A673 (cell line): ENCODE results near the gene DLEC1. TPM values are rescaled to one million over a fixed set of nuclear protein-coding genes. Genes with fewer than 3 reads are reported as not detected.
"Not testable (repeated sequence)": the region's sequence is repeated elsewhere in the genome, so short reads cannot be mapped to it uniquely, and the experiment has no call there.

Experiments
- BruUV-seq: library from RNA; stranded (reverse); fragments of 400-500 nt; replicated peaks from 2 replicates; lab custom pipeline; 2021; lab: Mats Ljungman, UMichigan
- CTCF ChIA-PET: fragments of 300-600 bp; sonication (Branson Sonifier 250); formaldehyde crosslinking; loops from one replicate; lab custom pipeline; 2022; ENCODE audit warnings: antibody characterized with exemption; lab: Charles Lee
- POLR2A ChIA-PET: fragments of 300-600 bp; sonication (Branson Sonifier 250); formaldehyde crosslinking; loops from one replicate; lab custom pipeline; 2022; ENCODE audit warnings: antibody characterized with exemption; ENCODE audit not compliant: low non-redundant PET; lab: Charles Lee
- DNase-seq: peaks from one replicate; pipeline ENCODE4 v3.0.0-alpha.2; 2015; ENCODE audit warnings: low spot score
- H3K27ac ChIP-seq: fragments of 200-600 bp; sonication (generic); 2 replicates; pipeline ENCODE4 v1.5.1; 2016; ENCODE audit warnings: mixed run types, low read depth, mild to moderate bottlenecking, mixed read lengths, antibody characterized with exemption, low read length; ENCODE audit not compliant: poor library complexity, severe bottlenecking
- H3K27me3 ChIP-seq: fragments of 200-600 bp; sonication (generic); replicated peaks from 2 replicates; pipeline ENCODE4 v1.6.1; 2017; ENCODE audit warnings: mixed run types, low read depth, mild to moderate bottlenecking, mixed read lengths, antibody characterized with exemption, low read length; ENCODE audit not compliant: insufficient read depth, poor library complexity
- H3K36me3 ChIP-seq: fragments of 200-600 bp; sonication (generic); 2 replicates; pipeline ENCODE4 v1.6.1; 2016; ENCODE audit warnings: mixed run types, mild to moderate bottlenecking, mixed read lengths, antibody characterized with exemption, low read length; ENCODE audit not compliant: insufficient read depth, poor library complexity, severe bottlenecking
- H3K4me1 ChIP-seq: fragments of 200-600 bp; sonication (generic); 2 replicates; pipeline ENCODE4 v1.6.1; 2017; ENCODE audit warnings: mixed run types, mild to moderate bottlenecking, mixed read lengths, antibody characterized with exemption, low read length; ENCODE audit not compliant: insufficient read depth, poor library complexity, severe bottlenecking
- H3K4me3 ChIP-seq: fragments of 200-600 bp; sonication (generic); 2 replicates; pipeline ENCODE4 v1.5.1; 2016; ENCODE audit warnings: low read depth, mixed run types, mild to moderate bottlenecking, mixed read lengths, low read length; ENCODE audit not compliant: poor library complexity, severe bottlenecking
- H3K9me3 ChIP-seq: fragments of 200-600 bp; sonication (generic); 2 replicates; pipeline ENCODE4 v1.6.1; 2016; ENCODE audit warnings: mixed run types, low read depth, mild to moderate bottlenecking, mixed read lengths, antibody characterized with exemption, low read length; ENCODE audit not compliant: poor library complexity, severe bottlenecking
- EZH2 ChIP-seq: fragments of 200-600 bp; sonication (generic); IDR thresholded peaks from 2 replicates; pipeline ENCODE4 v1.6.1; 2017; ENCODE audit warnings: borderline replicate concordance, low read depth, mild to moderate bottlenecking, mixed read lengths, antibody characterized with exemption, low read length; ENCODE audit not compliant: poor library complexity, severe bottlenecking
- intact Hi-C: fragments of 100-400 bp; cut with micrococcal nuclease; formaldehyde crosslinking; loops from one replicate; pipeline ENCODE4 v1.10.0; 2022; ENCODE audit not compliant: unreplicated experiment
- total RNA-seq: library from RNA; stranded (reverse); gene quantifications from 2 replicates; pipeline ENCODE4 v1.2.3, GENCODE V29; 2021
- TF ChIP-seq, protein P1 (sequence below): fragments of 300-800, 200-600 bp; sonication (generic); conservative IDR thresholded peaks from 2 replicates; pipeline ENCODE4 v1.5.1; 2017; ENCODE audit warnings: low read depth, mild to moderate bottlenecking, antibody characterized with exemption, low read length, moderate library complexity, mixed read lengths

DLEC1 gene
- total RNA-seq, 1 experiment from 2014 or later = not detected

DNA sequence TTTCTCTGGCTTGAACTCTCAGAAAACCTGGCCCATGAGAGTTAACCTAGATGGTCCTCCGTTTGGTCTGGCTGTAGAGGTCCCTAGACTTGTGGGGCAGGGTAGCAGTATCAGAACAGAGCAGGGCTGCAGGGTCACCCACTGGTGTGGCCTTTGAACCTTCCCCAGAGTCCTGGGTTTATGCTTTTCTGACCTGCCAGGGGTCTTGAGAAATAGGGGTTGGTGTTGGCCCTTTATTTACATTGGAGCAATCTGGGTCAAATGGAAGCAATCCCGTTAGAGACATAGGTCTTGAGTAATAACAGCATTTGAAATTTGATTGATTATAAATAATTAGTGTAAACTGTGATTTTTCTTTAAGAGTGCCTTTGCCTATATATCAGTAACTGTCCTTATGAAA lies 23.8 kb downstream of the DLEC1 start:
- BruUV-seq = no TSS peak
- POLR2A ChIA-PET = no interaction called here
- Histone ChIP-seq H3K4me1 (no peaks in the 10 kb centered on the region), H3K27ac (no peak overlapping the region), H3K9me3 (no peaks in the 10 kb centered on the region), H3K36me3 (no peaks in the 10 kb centered on the region), H3K27me3 (peaks cover 3% of the 10 kb centered on the region), H3K4me3 (no peak overlapping the region)
- DNase-seq = no peak
- TF ChIP-seq EZH2 = no peak
- TF ChIP-seq, protein P1, sequence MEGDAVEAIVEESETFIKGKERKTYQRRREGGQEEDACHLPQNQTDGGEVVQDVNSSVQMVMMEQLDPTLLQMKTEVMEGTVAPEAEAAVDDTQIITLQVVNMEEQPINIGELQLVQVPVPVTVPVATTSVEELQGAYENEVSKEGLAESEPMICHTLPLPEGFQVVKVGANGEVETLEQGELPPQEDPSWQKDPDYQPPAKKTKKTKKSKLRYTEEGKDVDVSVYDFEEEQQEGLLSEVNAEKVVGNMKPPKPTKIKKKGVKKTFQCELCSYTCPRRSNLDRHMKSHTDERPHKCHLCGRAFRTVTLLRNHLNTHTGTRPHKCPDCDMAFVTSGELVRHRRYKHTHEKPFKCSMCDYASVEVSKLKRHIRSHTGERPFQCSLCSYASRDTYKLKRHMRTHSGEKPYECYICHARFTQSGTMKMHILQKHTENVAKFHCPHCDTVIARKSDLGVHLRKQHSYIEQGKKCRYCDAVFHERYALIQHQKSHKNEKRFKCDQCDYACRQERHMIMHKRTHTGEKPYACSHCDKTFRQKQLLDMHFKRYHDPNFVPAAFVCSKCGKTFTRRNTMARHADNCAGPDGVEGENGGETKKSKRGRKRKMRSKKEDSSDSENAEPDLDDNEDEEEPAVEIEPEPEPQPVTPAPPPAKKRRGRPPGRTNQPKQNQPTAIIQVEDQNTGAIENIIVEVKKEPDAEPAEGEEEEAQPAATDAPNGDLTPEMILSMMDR = no peak
- intact Hi-C loops = no loop called here
- CTCF ChIA-PET = no interaction called here

DNA sequence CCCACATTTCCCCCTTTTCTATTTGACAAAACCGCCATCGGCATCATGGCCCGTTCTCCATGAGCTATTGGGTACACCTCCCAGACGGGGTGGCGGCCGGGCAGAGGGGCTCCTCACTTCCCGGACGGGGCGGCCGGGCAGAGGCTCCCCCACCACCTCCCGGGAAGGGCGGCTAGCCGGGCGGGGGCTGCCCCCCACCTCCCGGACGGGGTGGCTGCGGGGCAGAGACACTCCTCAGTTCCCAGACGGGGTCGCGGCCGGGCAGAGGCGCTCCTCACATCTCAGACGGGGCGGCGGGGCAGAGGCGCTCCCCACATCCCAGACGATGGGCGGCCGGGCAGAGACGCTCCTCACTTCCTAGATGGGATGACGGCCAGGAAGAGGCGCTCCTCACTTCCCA lies 25.4 kb downstream of the DLEC1 start:
- H3K4me1 ChIP-seq, BruUV-seq, H3K27ac ChIP-seq, CTCF ChIA-PET, H3K27me3 ChIP-seq, POLR2A ChIA-PET, intact Hi-C loops, H3K36me3 ChIP-seq, H3K9me3 ChIP-seq, H3K4me3 ChIP-seq, DNase-seq: not testable (repeated sequence)

DNA sequence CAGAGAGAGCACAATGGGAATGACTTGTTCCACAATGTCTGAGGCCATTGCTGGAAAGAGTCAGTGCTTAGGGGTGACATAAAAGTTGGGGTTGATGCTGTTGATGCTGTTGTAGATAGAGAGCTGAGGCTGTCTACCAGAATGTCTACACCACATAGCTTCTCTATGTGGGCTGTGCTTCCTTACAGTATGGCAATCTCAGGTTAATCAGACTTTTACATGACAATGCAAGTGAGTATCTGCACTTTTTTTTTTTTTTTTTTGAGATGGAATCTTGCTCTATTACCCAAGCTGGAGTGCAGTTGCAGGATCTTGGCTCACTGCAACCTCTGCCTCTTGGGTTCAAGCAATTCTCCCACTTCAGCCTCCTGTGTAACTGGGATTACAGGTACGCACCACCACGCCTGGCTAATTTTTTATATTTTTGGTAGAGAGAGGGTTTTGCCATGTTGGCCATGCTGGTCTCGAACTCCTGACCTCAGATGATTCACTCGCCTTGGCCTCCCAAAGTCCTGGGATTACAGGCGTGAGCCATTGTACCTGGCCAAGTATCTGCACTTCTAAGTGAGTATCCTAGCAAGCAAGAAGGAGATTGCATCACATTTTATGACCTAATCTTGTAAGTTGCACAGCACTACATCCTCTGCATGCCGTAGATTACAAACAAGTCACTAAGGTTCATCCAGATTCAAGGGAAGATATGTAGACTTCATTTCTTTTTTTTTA lies 28.7 kb downstream of the DLEC1 start:
- no peak overlapping the region for H3K4me3 ChIP-seq
- BruUV-seq = no TSS peak
- H3K4me1 ChIP-seq = no peaks in the 10 kb centered on the region
- intact Hi-C loops = no loop called here
- no peak overlapping the region for H3K27ac ChIP-seq
- H3K9me3 ChIP-seq = no peaks in the 10 kb centered on the region
- no peak for DNase-seq
- POLR2A ChIA-PET = interaction anchor here (0.6 kb wide), 1 partner anchor 1619 kb away, joined by 3 read pairs; no protein-coding TSS in a partner anchor
- H3K27me3 ChIP-seq = peaks cover 3% of the 10 kb centered on the region
- TF ChIP-seq EZH2 = no peak
- TF ChIP-seq, protein P1 = no peak
- no peaks in the 10 kb centered on the region for H3K36me3 ChIP-seq
- CTCF ChIA-PET = no interaction called here

DNA sequence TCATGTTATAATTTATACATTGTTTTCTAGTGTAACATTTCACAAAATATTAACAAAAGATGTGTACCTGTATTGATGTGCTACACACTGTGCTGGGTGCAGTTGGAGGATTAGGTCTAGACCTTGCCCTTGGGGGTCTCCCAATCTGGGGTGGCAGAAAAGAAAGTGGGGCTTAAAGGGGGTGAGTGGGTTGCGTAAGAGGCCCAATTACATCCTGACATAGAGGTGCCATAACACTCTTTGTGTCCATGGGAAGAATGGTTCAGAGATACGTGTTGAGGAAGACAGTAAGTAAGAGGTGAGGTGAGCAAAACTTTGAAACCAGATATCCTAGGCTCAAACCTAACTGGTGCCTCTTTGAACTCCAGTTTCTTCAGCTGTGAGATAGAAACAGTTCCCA lies 31.0 kb downstream of the DLEC1 start:
- TF ChIP-seq EZH2 = no peak
- TF ChIP-seq, protein P1 = no peak
- Histone ChIP-seq H3K36me3 (no peaks in the 10 kb centered on the region), H3K9me3 (no peaks in the 10 kb centered on the region), H3K27me3 (peaks cover 3% of the 10 kb centered on the region), H3K4me3 (no peak overlapping the region), H3K4me1 (no peaks in the 10 kb centered on the region), H3K27ac (no peak overlapping the region)
- intact Hi-C loops = no loop called here
- no TSS peak for BruUV-seq
- DNase-seq = no peak
- CTCF ChIA-PET = no interaction called here
- POLR2A ChIA-PET = no interaction called here

DNA sequence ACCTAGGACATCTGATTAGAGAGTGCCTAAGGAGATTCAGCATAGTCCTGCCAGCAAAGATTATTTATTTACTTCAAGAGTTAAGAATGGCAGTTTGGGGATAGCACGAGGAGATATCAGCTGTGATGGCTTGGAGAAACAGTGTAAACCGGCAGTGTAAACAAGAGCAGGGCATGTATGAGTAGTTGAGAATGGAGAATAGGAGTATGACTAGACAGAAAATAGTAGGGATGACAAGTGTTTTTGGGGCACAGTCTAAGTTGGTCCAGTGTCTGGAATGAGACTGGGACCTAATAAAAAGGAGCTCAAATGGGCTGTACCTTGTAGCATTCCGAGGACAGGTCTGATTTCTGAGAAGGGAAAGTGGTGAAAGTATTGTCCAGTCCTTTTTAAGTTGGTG lies 38.1 kb downstream of the DLEC1 start:
- H3K36me3 ChIP-seq, H3K4me1 ChIP-seq, intact Hi-C loops, DNase-seq, POLR2A ChIA-PET, H3K27me3 ChIP-seq, H3K9me3 ChIP-seq, CTCF ChIA-PET, H3K27ac ChIP-seq, H3K4me3 ChIP-seq, BruUV-seq: not testable (repeated sequence)
